NCI-H446 (cell line): Measurements from ENCODE around the gene TARS2.

Source experiments
- DNase-seq, 2 experiments: peaks; one replicate each; lab custom pipeline; 2025; lab: John Stamatoyannopoulos, UW

The TARS2 gene

DNA sequence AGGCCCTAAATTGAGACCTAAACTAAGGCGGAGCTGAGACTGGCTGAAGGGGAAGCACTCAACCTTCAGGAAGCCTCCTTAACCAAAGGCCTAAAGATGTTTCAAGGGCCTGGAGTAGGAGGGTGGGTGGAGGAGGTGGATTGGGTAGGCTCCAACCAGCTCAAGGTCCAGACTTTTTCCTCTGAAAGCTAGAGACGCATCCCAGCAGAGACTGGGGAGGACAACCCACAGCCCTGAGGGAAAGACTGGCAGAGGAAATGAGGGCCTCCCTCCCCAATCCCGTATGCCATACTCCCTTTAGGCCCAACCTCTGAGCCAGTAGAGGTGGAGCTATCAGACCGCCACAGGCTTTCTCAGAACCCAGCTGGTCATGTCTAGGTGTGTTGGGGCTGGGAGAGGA lies 21.8 kb downstream of the TARS2 start:
- DNase-seq = no peak

DNA sequence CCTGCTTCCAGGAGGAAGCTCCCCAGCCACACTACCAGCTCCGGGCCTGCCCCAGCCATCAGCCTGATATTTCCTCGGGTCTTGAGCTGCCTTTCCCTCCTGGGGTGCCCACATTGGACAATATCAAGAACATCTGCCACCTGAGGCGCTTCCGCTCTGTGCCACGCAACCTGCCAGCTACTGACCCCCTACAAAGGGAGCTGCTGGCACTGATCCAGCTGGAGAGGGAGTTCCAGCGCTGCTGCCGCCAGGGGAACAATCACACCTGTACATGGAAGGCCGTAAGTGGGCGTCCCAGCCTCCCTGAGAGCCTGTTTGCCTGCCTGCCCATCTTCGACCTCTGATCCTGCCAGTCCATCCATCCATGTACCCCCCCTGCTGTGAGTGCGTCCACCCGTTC lies 24.3 kb downstream of the TARS2 start:
- peak in 1 of 2 experiments; percentile 15 for DNase-seq

DNA sequence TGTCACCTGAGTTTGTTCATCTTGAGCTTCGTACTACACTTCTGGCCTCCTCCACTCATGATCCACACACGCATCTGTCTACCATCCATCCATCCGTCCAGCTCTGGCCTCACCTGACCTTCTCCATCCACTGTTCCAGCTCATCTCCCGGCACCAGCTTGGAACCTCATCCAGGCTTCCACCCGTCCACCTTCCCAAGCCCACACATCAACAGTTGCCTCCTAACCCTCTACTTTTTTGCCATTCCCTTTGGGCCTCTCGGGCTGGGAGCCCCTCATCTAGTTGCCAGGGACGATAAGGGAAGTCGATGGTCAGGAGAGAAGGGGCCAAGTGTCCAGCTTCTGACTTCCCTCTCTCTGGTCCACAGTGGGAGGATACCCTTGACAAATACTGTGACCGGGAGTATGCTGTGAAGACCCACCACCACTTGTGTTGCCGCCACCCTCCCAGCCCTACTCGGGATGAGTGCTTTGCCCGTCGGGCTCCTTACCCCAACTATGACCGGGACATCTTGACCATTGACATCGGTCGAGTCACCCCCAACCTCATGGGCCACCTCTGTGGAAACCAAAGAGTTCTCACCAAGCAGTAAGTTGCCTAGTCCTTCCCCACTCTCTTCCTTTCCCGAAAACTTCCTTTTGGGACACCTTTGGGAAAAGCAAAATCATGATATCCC lies 24.9 kb downstream of the TARS2 start:
- no peak for DNase-seq

DNA sequence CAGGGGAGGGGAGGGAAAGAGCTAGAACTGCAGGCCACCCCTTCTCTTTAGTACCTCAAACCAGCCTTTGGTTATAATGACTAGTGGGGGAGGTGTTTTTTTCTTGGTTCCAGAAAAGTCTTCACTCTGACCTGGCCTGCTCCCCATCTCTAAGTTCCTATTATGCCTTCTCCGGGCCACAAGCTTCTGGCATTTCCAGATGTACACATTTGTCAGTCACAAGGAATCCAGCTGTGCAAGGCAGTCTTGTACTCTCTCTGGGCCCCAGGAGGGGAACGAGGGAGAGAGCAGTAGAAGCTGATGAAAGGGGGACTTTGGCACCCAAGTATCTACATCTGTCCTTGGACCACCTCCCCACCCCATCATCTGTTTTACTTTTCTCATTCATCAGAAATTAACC lies 25.6 kb downstream of the TARS2 start:
- no peak for DNase-seq

DNA sequence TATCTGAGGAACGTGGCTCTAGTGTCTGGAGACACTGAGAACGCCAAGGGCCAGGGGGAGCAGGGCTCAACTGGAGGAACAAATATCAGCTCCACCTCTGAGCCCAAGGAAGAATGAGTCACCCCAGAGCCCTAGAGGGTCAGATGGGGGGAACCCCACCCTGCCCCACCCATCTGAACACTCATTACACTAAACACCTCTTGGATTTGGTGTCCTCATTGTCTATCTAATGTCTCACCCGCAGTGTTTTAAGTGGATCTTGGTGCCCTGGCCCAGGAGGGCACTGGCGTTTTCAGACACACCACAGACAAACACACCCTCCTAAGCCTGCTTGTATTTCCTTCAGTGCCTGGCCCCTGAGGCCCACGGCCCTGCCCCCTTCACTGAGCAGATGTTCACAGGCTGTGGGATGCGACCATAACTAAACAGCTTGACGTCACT lies 26.2 kb downstream of the TARS2 start:
- DNase-seq = no peak

DNA sequence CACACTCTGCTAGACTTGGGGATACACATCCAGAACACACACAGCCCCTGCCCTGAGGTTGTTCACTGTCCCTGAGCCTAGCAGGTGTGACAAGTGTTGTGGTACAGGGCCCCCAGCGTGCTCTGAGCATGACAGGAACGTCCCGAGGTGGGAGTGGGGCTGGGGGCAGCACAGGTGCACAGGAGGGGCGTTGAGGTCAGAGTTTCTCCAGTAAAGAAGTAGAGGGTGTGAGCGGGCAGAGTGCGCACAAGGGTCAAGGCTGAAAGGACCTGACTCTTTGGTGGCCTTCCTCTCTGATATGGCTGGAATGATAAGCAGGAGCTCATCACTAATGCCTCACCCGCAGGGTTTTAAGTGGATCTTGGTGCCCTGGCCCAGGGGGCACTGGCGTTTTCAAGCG lies 27.0 kb downstream of the TARS2 start:
- no peak for DNase-seq

DNA sequence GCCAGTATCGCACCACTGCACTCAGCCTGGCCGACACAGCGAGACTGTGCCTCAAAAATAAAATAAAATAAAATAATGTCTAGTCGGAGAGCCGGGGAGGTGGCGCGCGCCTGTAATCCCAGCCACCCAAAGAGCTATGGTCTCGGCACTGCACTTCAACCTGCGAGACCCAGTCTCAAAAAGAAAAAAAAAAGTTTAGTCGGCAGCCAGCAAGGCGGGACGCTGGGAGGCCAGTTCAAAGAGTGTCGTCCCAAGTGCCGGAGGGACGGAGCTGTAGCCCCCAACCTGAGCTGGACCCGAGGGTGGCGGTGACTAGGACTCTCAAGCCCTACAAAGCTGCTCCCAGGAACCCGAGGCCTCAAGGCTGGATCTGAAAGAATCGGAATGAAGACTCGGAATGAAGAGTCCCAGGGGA lies 27.7 kb downstream of the TARS2 start:
- no peak for DNase-seq

DNA sequence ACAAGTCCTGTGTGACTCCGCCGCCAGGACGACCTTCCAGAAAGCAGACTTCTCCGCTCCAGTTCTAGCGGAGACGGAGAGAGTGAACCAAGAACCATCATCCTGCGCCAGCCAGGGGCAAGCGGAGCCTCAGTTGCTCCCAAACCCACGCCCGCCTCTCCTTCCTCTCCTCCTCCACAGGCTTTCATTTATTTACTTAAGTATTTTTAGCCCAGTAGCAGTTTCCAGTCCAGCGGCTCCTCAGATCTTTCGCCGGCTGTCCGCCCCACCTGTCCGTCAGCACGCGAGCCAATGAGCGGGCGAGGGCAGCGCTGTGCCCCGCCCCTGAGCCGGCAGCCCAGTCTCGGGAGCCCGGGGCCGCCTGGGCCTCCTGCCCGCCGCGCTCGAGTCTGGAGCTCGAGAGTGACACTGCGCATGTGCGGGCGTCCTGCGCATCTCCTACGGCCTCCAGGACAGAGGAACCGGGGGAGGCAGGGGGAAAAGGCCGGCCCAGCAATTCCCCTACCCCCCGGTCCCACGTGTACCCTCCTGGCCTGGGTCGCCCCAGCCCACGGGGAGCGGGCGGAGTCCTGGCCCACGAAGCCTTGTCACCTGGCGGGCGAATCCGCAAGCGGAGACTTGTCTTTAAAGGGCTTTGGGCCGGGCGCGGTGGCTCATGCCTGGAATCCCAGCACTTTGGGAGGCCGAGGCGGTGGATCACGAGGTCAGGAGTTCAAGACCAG lies 28.3 kb downstream of the TARS2 start, which contains the start of gene FALEC:
Gene FALEC, plus strand, starts transcription at position 425 of the 722 bp plus-strand sequence.
- peak; percentile 93 to 99 for DNase-seq

DNA sequence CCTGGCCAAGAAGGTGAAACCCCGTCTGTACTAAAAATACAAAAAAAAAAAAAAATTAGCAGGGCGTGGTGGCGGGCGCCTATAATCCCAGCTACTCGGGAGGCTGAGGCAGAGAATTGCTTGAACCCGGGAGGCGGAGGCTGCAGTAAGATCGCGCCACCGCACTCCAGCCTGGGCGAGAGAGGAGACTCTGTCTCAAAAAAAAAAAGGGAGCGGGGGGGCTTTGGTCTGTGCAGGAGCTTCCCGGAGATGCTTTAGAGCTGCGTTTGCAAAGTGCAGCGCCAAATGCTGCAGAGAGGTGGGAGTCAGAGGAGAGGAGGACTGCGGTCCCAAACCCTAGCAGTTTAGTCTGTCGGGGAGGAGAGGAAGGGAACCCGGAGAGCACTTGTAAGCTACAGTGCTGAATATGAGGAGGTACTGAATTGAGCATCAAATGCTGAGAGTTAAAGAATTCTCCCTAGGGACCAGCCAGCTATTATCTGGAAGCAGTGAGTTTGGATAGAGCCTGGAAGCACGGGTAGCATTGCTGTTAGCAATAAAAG lies 28.9 kb downstream of the TARS2 start:
- DNase-seq = peak in 1 of 2 experiments; percentile 22

DNA sequence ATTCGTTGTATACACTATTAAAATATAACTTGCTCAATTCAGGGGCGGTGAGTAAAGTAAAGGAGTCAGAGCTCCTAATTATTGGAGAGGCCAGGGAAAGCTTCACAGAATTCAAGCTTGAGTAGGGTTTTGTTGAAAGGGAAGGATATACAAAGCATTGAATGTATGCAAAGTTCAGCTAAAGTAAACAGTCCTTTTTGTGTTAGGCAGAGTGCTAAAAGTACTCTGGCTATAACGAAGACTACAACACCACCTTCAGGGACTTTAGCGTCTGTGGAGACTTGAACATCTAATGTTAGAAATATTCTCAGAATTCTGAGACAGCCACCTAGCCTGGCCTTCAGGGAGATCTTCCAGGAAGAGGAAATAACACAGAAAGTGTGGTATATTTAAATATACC lies 29.4 kb downstream of the TARS2 start:
- no peak for DNase-seq

DNA sequence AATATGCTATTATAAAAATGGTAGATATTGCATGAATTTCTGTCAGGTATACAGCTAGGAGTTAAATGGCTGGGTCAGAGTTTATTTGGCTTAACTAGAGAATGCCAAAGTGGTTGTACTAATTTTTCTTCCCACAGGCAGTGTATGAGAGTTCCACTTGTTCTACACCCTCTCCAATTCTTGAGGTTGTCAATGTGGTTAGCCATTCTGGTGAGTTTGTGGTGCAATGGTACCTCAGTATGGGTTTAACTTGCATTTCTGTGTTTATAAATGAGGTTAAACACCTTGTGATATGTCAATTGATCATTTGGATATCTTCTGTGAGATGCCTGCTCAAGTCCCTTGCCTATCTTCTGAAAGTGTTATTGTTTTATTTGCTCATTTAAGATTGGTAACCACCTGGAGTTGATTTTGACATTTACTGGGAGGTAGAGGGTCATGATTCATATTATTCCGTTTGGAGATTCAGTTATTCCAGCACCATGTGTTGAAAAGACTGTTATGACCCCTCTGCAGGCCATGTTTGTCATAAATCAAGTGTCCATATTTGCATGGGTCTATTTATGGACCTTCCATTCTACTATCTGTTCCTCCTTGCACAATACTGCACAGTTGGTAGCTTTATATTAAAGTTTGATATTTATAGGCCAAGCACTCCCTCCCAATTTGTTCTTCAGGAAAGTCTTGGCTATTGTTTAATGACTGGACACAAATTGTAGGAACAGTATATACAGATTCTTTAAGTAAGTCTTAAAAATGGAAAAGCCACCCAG lies 34.2 kb downstream of the TARS2 start:
- DNase-seq = no peak

DNA sequence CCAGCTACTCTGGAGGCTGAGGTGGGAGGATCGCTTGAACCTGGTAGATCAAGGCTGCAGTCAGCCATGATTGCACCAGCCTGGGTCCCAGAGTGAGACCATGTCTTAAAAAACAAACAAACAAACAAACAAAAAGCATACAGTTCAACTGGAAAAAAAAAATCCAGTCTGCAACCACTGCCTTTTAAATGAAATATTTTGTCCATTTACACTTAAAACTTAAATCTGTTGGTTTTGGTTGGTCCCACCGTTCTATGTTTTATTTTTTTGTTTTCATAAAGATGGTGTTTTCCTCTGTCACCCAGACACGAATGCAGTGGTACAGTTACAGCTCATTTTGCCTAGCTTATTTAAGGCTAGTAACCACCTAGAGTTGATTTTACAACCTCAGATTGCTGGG lies 38.1 kb downstream of the TARS2 start:
- DNase-seq = no peak

DNA sequence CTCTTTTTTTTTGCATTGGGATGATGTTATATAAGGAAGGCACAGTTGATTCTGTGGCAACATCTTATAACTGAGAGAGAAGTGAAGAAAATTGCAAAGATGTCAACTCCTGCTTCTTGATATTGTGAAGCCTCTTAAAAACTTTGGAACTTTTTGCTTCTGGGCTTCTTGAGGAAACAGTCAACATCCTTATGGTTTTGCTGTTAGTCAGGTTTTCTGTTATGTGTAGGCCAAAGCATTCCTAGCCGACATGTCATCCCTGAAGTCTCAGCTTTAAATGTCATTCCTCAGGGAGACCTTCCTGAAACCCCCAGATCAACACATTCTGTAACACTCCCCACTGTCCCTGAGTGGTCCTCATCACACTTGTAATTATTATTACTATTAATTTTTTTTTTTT lies 41.0 kb downstream of the TARS2 start:
- no peak for DNase-seq

DNA sequence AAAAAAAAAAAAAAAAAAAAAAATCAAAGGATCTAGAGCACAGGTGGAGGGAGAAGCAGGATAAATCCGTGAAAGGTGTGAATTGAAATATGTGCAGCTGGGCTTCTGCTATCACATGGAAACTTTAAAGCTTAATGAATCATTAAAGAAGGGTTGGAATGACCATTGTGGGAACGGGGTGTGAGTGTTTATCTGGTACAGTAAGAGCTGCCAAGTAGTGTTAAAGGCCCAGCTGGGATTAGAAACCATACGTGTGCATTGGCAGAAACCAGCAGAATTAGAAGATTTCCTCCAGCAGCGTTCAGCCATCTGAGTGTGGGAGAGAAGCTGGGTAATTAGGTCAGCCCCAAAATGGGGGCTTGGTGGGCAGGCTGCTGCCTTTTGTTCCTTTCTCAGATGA lies 41.8 kb downstream of the TARS2 start:
- peak in 1 of 2 experiments; percentile 45 for DNase-seq

DNA sequence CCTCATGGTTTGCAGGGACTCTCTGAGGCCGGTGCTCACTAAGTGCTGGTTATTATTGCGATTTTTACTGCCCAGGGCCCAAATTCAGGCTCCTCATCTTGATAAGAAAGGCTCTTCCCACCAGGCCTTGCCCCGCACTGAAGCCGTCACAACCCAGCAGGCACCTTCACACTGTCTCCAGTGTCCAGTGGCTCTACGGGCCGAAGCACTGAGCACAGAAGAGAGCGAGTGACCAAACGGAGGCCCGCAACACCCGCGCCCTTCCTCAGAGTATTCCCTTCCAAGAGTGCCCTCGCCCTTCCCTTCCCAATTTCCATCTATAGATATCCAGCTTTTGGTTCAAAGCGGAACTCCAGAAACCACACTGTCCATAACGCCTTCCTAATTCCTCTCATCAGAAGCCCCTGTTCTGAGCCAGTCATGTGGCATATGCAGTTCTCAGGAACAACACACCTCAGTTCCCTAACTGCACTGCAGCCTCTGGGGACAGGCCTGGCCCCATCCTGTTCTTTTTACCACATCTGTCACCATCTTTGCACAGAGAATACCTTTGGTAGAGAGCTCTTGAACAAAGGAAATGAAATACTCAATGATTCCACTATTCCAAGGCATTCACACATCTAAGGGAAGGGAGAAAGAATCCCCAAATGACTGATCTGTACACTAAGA lies 43.4 kb downstream of the TARS2 start:
- no peak for DNase-seq

DNA sequence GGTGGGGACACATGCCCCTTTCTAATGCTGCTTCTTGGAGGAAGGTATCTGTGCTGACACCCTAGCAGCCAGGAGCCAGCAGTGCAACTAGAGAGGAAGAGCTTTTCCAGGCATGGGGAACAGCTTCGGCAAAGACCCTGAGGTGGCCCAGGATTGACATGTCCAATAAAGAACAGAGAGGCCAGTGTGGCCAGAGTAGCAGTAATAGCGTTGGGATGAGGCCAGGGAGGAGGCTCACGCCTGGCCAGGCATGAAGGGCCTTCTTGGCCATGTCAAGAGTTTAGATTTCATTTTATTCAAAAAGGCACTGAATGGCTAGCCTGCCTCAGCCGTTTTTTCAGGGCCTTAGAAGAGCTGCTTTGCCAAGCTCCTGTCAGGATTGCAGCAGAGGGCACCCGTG lies 45.6 kb downstream of the TARS2 start:
- no peak for DNase-seq

DNA sequence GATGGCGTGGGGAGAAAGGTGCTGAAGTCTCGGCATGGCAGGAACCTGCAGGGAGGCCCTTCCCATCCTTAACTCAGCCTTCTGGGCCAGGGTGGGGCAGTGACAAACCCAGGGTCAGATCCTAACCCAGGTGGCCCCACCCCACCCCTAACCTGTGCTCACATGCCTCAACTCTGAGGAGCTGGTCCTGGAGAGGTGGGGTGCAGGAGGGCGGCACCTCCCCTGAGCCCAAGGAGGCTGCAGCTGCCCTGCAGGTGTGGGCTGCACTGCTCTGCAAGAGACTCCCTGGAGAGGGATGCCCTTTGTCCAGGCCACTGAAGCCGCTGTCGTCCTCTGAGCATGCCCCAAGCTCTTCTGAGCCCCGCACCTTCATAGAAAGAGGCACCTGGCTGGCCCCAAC lies 46.8 kb downstream of the TARS2 start:
- no peak for DNase-seq

DNA sequence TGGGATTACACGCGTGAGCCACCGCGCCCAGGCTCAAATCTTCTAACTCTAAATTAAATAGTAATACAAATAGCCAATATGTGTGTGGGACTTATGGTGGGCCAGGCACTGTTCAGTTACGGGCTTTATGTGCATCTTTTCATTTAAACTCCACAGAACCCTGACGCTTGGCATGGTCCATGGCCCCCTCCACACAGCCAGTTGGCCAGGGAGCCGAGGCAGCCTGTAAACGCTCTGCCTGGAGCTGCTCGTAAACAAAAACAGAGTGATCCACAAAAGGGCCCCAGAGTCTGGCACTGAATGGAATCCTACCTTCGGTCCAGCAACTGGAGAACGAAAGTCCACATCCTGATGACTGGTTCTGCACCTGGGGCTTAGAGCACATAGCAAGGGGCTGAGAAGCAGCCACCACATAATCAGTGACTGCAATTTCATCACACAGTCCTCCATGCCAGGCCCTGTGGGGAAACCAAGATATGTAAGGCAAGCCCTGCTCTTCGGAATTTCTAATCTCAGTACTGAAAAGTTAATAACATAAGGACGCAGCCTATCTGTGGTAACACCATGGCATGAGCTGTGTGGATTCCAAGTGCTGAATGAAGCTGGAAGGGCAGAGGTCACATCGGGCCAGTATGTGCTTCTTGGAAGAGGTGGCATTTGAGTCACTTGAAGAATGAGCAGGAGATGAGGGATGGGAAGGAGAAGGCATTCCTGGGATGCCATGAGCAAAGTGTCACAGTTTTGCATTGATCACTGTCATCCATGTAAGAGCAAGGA lies 48.5 kb downstream of the TARS2 start:
- DNase-seq = no peak

DNA sequence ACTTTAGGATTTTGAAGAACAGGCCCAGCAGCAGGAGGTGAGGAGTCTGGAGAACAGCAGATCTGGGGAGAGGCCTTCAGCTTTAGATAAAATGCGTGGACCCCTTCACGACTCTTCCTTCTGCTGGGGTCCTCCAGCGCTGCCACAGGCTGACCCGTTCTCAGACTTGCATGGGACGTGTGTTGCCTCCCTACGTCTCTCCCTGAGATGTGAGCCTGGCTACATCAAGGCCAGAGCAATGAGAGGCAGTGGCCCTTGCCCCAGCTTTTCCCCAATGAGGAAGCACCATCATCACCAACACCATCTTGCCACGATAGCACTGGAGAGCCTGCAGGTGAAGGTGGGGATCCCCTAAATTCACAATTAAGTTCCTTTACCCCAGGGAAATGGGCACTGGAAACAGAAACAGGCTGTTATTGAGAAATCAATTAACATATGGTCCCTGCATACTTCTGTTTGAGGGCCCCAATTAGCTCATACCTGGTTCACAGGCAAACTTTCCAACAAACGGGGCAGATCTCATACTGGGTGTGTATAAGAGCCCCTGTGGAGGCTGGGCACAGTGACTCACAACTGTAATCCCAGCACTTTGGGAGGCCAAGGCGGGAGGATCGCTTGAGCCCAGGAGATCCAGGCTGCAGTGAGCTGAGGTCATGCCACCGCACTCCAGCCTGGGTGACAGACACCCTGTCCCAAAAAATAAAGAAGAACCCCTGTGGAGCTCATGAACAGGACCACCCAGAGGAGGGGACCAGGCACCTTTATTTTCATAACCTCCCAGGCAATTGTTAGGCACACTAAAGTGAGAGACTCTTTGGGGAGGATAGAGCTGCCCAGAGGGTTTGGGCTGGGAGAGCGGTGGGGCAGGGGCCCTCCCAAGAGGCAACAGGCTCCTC lies 49.9 kb downstream of the TARS2 start:
- DNase-seq = no peak
